OCI-LY1 (cell line): ENCODE measurements around the gene ACOX1.

Source experiments
- H2AFZ ChIP-seq: fragments of 200-600 bp; sonication (generic), shearing (Covaris generic); 2 replicates; pipeline ENCODE4 v1.6.0; 2014; ENCODE audit warnings: antibody characterized with exemption, mild to moderate bottlenecking, low read length
- H3F3A ChIP-seq: fragments of 200-600 bp; sonication (generic), shearing (Covaris generic); 2 replicates; pipeline ENCODE4 v1.6.0; 2014; ENCODE audit warnings: mild to moderate bottlenecking, antibody characterized with exemption, low read length, moderate library complexity; ENCODE audit not compliant: insufficient read depth
- H3K27ac ChIP-seq: fragments of 200-600 bp; sonication (generic); 2 replicates; pipeline ENCODE4 v1.5.1; 2014; ENCODE audit warnings: low read length, mixed run types, mild to moderate bottlenecking, low read depth; ENCODE audit not compliant: poor library complexity, severe bottlenecking
- H3K27me3 ChIP-seq: fragments of 200-600 bp; sonication (generic); 2 replicates; pipeline ENCODE4 v1.6.0; 2014; ENCODE audit warnings: antibody characterized with exemption, mild to moderate bottlenecking, low read length, moderate library complexity; ENCODE audit not compliant: insufficient read depth
- H3K36me3 ChIP-seq: fragments of 200-600 bp; sonication (generic); 2 replicates; pipeline ENCODE4 v1.6.1; 2014; ENCODE audit warnings: mild to moderate bottlenecking, antibody characterized with exemption, low read length, moderate library complexity, mixed read lengths; ENCODE audit not compliant: insufficient read depth
- H3K4me1 ChIP-seq: fragments of 200-600 bp; sonication (generic); 2 replicates; pipeline ENCODE4 v1.5.1; 2014; ENCODE audit warnings: mild to moderate bottlenecking, low read length, moderate library complexity; ENCODE audit not compliant: insufficient read depth, severe bottlenecking
- H3K4me2 ChIP-seq: fragments of 200-600 bp; sonication (generic), shearing (Covaris generic); 2 replicates; pipeline ENCODE4 v1.6.1; 2014; ENCODE audit warnings: low read length
- H3K4me3 ChIP-seq: fragments of 200-600 bp; sonication (generic); 2 replicates; pipeline ENCODE4 v1.5.1; 2014; ENCODE audit warnings: low read length, low read depth, mild to moderate bottlenecking, mixed read lengths; ENCODE audit not compliant: poor library complexity, severe bottlenecking
- H3K79me2 ChIP-seq: fragments of 200-600 bp; shearing (Covaris generic); 2 replicates; pipeline ENCODE4 v1.6.1; 2016; ENCODE audit warnings: mixed run types, low read length, mixed read lengths; ENCODE audit not compliant: insufficient read depth
- H3K9ac ChIP-seq: fragments of 200-600 bp; sonication (generic), shearing (Covaris generic); 2 replicates; pipeline ENCODE4 v1.6.1; 2014; ENCODE audit warnings: mild to moderate bottlenecking, low read length, mixed read lengths
- H3K9me2 ChIP-seq: fragments of 200-600 bp; sonication (generic), shearing (Covaris generic); 2 replicates; pipeline ENCODE4 v1.6.1; 2014; ENCODE audit warnings: low read depth, mild to moderate bottlenecking, low read length, mixed read lengths
- H3K9me3 ChIP-seq: fragments of 200-600 bp; shearing (Covaris generic); 2 replicates; pipeline ENCODE4 v1.6.1; 2014; ENCODE audit warnings: low read length, mixed read lengths
- H4K20me1 ChIP-seq: fragments of 200-600 bp; sonication (generic), shearing (Covaris generic); 2 replicates; pipeline ENCODE4 v1.6.0; 2016; ENCODE audit warnings: mild to moderate bottlenecking, low read length; ENCODE audit not compliant: insufficient read depth
- CTCF ChIP-seq: fragments of 200-600 bp; sonication (generic), shearing (Covaris generic); IDR thresholded peaks from 2 replicates; pipeline ENCODE4 v1.5.1; 2017; ENCODE audit warnings: mild to moderate bottlenecking, antibody characterized with exemption, low read length, moderate library complexity, mixed read lengths
- EZH2 ChIP-seq: fragments of 200-600 bp; sonication (generic), shearing (Covaris generic); IDR thresholded peaks from 2 replicates; pipeline ENCODE4 v1.8.0; 2017; ENCODE audit warnings: borderline replicate concordance, mixed run types, mild to moderate bottlenecking, antibody characterized with exemption, low read length, moderate library complexity, mixed read lengths

The ACOX1 gene

DNA sequence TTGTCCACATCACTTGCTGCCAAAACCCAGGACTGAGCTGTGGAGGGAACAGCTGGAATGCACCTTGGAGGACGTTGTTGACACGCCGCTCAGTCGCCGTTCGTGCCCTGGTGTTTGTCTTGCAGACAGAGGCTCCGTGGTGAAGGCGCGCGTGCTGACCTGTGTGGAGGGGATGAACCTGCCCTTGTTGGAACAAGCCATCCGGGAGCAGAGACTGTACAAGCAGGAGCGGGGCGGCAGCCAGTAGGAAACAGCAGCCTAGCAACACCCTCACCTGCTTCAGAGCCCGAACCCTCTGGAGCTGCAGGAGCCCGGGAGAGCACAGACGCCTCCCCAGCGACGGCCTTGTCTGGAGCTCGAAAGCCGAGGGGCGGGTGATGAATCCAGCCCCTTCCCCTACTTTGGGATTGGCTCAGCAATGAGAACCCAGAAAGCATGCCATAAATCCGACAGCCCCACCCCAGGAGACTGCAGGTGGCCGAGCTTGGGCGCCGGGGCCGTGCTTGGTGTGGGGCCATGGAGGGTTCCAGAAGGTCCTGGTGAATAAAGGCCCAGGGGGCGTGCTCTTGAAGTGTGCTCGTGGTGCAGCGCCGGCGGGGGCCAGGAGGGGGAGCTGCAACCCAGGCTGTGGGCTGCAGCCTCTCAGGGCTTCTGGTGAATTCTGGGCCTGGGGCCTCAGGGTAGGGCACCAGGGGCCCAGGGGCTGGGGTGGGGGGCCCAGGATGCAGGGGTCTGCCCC lies 21.2 kb upstream of the ACOX1 start:
- no peaks in the 10 kb centered on the region for H3F3A ChIP-seq
- TF ChIP-seq CTCF (peak; percentile 84), EZH2 (no peak)

GRCh38 chr17:75998327-75998795 lies 19.4 kb upstream of the ACOX1 start:
- Histone ChIP-seq H3K27ac (no peak overlapping the region), H3K9me2 (no peaks in the 10 kb centered on the region), H3K9ac (no peak overlapping the region), H3K4me2 (no peak overlapping the region), H3K4me1 (peaks cover 10% of the 10 kb centered on the region), H3K79me2 (no peaks in the 10 kb centered on the region), H3K4me3 (no peak overlapping the region), H3K36me3 (no peaks in the 10 kb centered on the region), H4K20me1 (no peaks in the 10 kb centered on the region), H3F3A (no peaks in the 10 kb centered on the region), H3K27me3 (no peaks in the 10 kb centered on the region), H3K9me3 (no peaks in the 10 kb centered on the region), H2AFZ (no peak overlapping the region)
- TF ChIP-seq CTCF (no peak), EZH2 (no peak)

More for the DNA sequence above, 21.2 kb upstream of the ACOX1 start:
- H3K27me3 ChIP-seq = no peaks in the 10 kb centered on the region
- H3K27ac ChIP-seq = no peak overlapping the region
- no peak overlapping the region for H3K4me2 ChIP-seq
- no peaks in the 10 kb centered on the region for H3K9me2 ChIP-seq
- peaks cover 10% of the 10 kb centered on the region for H3K4me1 ChIP-seq
- H3K9ac ChIP-seq = no peak overlapping the region
- H3K9me3 ChIP-seq = no peaks in the 10 kb centered on the region
- H2AFZ ChIP-seq = no peak overlapping the region
- no peaks in the 10 kb centered on the region for H3K36me3 ChIP-seq
- no peak overlapping the region for H3K4me3 ChIP-seq
- no peaks in the 10 kb centered on the region for H3K79me2 ChIP-seq
- no peaks in the 10 kb centered on the region for H4K20me1 ChIP-seq

GRCh38 chr17:75996665-75997590 lies 18.0 kb upstream of the ACOX1 start:
- Histone ChIP-seq H3K36me3 (0 out of 2 replicates have a peak, but pooled peaks cover under 1% of the 10 kb centered on the region), H3K4me3 (no peak overlapping the region), H3K27me3 (no peaks in the 10 kb centered on the region), H3F3A (no peaks in the 10 kb centered on the region), H3K9me2 (no peaks in the 10 kb centered on the region), H3K9me3 (no peaks in the 10 kb centered on the region), H3K4me2 (no peak overlapping the region), H2AFZ (no peak overlapping the region), H3K79me2 (no peaks in the 10 kb centered on the region), H3K27ac (no peak overlapping the region), H3K4me1 (peaks cover 14% of the 10 kb centered on the region), H3K9ac (no peak overlapping the region), H4K20me1 (no peaks in the 10 kb centered on the region)
- no peak for TF ChIP-seq EZH2
- no peak for TF ChIP-seq CTCF
